GM12801 (cell line): Measurements from ENCODE around the gene SNX32.

ENCODE experiments used
- TF ChIP-seq, protein P1 (sequence below): IDR thresholded peaks from one replicate; pipeline ENCODE4 v1.5.1; 2011; ENCODE audit warnings: control low read depth; ENCODE audit not compliant: insufficient read length; ENCODE audit errors: extremely low read depth

Gene SNX32

DNA sequence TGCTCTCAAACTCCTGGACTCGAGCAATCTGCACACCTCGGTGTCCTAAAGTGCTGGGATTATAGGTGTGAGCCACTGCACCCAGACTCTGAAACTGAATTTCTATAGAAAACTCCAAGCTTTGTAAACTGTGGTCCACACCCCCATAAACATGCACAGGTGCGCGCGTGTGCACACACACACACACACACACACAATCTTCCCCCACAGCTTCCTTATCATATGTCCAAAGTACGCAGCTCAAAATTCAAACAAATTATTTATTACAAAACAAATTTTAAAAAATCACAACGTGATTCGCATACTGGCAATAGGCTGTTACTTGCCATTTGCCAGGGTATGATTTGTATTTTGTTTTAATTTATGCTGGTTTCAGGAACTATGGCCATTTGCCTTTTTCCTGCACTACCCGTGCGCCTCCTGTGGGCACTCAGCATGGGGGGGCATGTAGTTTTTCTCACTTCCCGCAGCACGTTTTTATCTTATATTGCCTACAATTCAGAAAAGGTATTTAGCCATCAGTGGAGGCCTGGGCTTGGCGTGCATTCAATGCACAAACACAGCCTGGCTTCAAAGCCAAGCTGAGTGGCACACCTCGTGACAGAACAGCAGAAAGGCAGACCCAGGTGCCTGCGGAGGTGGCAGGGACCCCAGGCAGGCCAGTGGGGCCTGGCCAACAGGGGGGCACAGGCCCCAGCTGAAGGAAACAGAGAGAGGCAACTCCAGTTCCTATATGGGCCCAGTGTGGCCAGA lies 10.8 kb upstream of the SNX32 start:
- TF ChIP-seq, protein P1, sequence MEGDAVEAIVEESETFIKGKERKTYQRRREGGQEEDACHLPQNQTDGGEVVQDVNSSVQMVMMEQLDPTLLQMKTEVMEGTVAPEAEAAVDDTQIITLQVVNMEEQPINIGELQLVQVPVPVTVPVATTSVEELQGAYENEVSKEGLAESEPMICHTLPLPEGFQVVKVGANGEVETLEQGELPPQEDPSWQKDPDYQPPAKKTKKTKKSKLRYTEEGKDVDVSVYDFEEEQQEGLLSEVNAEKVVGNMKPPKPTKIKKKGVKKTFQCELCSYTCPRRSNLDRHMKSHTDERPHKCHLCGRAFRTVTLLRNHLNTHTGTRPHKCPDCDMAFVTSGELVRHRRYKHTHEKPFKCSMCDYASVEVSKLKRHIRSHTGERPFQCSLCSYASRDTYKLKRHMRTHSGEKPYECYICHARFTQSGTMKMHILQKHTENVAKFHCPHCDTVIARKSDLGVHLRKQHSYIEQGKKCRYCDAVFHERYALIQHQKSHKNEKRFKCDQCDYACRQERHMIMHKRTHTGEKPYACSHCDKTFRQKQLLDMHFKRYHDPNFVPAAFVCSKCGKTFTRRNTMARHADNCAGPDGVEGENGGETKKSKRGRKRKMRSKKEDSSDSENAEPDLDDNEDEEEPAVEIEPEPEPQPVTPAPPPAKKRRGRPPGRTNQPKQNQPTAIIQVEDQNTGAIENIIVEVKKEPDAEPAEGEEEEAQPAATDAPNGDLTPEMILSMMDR = no peak

DNA sequence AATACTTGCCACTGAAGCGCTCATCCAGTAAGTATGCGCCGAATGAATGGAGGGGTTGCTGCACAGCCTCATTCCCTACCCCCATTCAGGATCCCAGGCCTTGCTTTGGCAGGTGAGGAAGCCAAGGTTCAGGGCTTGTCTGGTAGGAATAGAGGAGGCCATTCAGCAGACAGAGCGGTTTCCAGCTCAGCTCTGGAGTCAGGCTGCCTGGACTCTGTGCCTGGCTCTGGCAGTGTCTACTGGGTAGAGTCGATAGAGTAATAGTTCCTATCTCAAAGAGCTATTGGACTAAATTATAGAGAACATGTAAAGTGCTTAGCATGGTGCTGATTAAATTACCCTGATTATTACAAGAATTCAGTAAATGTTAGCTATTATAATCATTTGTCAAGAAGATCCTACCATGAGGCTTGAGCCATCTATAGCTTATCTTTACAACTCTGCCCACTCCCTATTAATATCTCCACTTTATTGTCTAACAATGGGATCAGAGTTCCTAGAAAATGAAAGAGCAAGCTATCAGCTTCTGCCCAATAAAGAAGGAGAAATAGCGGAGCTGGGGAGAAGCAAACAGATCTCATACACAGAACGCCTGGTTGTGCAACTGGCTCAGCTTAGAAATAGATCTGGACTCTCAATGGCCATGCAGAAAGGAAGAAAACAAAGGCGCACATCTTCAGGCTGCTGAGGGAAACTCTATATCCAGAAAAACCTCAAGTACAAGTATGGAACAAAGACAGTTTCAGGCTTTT lies 6.6 kb upstream of the SNX32 start:
- TF ChIP-seq, protein P1 = no peak

DNA sequence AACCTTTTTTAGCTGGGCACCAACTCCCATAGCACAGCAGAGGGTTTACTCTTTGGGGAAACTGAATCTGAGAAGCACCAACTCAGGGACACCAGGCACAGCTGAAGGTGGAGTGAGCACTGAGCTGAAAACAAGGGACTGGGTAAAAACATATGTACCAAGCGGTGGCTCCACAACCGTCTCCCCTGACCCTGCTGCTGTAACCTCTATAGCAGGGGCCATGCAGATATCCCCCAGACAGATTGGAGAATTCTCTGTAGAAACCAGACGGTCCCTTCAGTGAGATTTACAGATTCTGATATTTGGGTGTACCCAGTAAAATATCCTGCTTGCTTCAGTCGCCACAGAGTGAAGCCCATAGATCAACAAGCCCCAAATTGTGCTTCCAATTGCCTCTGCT lies 4.3 kb upstream of the SNX32 start:
- TF ChIP-seq, protein P1 = no peak

DNA sequence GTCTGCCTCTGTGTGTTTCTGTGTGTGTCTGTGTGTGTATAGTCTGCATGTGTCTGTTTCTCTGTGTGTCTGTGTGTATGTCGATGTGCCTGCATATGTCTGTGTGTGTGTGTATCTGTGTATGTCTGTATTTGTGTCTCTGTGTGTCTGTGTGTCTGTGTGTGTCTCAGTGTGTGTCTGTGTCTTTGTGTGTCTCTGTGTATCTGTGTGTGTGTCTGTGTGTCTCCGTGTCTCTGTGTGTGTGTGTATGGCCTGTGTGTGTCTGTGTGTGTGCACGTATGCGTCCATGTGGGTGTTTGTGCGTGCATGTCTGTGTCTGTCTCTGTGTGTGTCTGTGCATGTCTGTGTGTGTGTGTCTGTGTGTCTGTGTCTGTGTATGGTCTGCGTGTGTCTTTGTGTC lies 439 bp downstream of the SNX32 start:
- TF ChIP-seq, protein P1 = no peak

DNA sequence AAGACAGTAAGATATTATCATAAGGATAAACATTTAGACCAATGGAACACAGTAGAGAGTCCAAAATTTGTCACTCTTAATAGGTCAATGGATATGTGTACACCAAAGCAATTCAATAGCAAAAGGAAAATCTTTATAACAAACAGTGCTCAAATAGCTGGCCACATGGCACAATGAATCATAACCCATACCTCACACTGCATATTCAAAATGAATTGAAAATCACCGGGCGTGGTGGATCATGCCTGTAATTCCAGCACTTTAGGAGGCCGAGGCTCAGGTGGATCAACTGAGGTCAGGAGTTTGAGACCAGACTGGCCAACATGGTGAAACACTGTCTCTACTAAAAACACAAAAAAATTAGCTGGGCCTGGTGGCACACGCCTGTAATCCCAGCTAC lies 8.4 kb downstream of the SNX32 start:
- TF ChIP-seq, protein P1 = no peak

DNA sequence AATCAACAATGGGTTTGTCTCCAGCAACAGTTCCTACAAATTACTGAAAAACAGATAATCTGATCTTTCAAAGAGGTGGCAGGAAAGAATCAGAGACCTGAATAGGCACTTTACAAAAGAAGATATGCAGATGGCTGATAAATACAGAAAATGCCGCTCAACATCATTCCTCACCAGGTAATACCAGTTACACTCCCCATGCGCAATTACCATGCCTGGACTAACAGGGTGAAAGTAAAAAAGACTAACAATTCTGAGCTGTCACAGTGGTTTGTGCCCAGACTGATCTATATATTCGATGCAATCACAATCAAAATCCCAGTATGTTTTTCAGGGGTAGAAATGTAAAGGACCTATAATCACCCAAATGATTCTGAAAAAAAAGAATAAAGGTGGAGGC lies 10.0 kb downstream of the SNX32 start:
- TF ChIP-seq, protein P1 = no peak

DNA sequence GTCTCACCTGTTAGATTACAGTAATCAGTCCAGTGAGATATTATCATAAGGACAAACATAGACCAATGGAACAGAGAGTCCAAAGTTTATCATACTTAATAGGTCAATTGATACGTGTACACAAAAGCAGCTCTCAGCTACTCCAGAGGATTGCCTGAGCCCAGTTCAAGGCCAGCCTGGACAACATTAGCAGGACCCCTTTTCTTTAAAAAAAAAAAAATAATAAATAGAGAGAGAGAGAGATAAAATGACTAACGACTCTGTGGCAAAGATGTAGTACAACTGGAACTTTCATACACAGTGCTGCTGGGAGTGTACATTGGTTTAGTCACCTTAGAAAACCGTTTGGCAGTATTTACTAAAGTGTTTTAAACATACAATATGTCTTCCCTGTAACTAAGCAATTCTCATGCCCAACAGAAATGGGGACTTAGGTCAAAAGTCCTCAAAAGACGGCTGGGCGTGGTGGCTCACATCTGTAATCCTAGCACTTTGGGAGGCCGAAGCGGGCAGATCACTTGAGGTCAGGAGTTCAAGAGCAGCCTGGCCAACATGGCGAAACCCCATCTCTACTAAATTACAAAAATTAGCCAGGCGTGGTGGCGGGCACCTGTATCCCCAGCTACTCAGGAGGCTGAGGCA lies 10.6 kb downstream of the SNX32 start:
- TF ChIP-seq, protein P1 = no peak
